CD8-positive, alpha-beta memory T cell (primary cell): ENCODE data around the gene ADAM10. TPM values are rescaled to one million over a fixed set of nuclear protein-coding genes. Genes with fewer than 3 reads are reported as not detected.

Experiments
- CTCF ChIA-PET: fragments of 350-600 bp; sonication (Branson Sonifier 250); formaldehyde crosslinking; loops from one replicate; lab custom pipeline; 2021; ENCODE audit warnings: antibody characterized with exemption; lab: Charles Lee
- POLR2A ChIA-PET: fragments of 350-600 bp; sonication (Branson Sonifier 250); formaldehyde crosslinking; loops from one replicate; lab custom pipeline; 2021; ENCODE audit warnings: antibody characterized with exemption; lab: Charles Lee
- DNase-seq, 5 donors: peaks; one replicate each; pipeline versions ENCODE4 v3.0.0 to v3.0.0-alpha.2; 2020 to 2022; ENCODE audit warnings: mixed read lengths in 1 of 5
- H3K27ac ChIP-seq: one replicate; pipeline ENCODE4 v1.7.0; 2013; ENCODE audit warnings: low read depth, mild to moderate bottlenecking, low read length, moderate library complexity
- H3K27me3 ChIP-seq: 2 replicates; pipeline ENCODE4 v1.7.0; 2013; ENCODE audit warnings: low read length, mild to moderate bottlenecking; ENCODE audit not compliant: insufficient read depth, poor library complexity, severe bottlenecking
- H3K36me3 ChIP-seq: 2 replicates; pipeline ENCODE4 v1.7.0; 2013; ENCODE audit warnings: mild to moderate bottlenecking, low read length, moderate library complexity; ENCODE audit not compliant: insufficient read depth
- H3K4me1 ChIP-seq: 2 replicates; pipeline ENCODE4 v1.7.0; 2013; ENCODE audit warnings: mild to moderate bottlenecking, low read length, moderate library complexity; ENCODE audit not compliant: insufficient read depth
- H3K4me3 ChIP-seq: 2 replicates; pipeline ENCODE4 v1.7.0; 2013; ENCODE audit warnings: mild to moderate bottlenecking, low read length
- H3K9me3 ChIP-seq: 2 replicates; pipeline ENCODE4 v1.7.0; 2013; ENCODE audit warnings: mild to moderate bottlenecking, low read length
- H3K27ac Mint-ChIP-seq, 8 donors: one replicate each; pipeline ENCODE4 v1.8.0; 2020 to 2021; ENCODE audit warnings: mixed read lengths in 8 of 8, mild to moderate bottlenecking in 6 of 8, inconsistent platforms in 3 of 8, moderate library complexity in 3 of 8
- H3K27me3 Mint-ChIP-seq, 2 donors: one replicate each; pipeline ENCODE4 v1.8.0; 2020 to 2021; ENCODE audit warnings: mixed read lengths in 2 of 2, mild to moderate bottlenecking in 1 of 2, moderate library complexity in 1 of 2
- H3K36me3 Mint-ChIP-seq, 3 donors: one replicate each; pipeline ENCODE4 v1.8.0; 2020 to 2021; ENCODE audit warnings: mixed read lengths in 3 of 3, inconsistent platforms in 1 of 3, mild to moderate bottlenecking in 1 of 3
- H3K4me1 Mint-ChIP-seq, 3 donors: one replicate each; pipeline ENCODE4 v1.8.0; 2020 to 2021; ENCODE audit warnings: mixed read lengths in 3 of 3, inconsistent platforms in 1 of 3, mild to moderate bottlenecking in 1 of 3
- H3K4me3 Mint-ChIP-seq, 7 donors: one replicate each; pipeline ENCODE4 v1.8.0; 2020 to 2021; ENCODE audit warnings: mixed read lengths in 7 of 7, mild to moderate bottlenecking in 6 of 7, moderate library complexity in 4 of 7, inconsistent platforms in 2 of 7
- H3K9me3 Mint-ChIP-seq, 5 donors: one replicate each; pipeline ENCODE4 v1.8.0; 2020 to 2022; ENCODE audit warnings: mixed read lengths in 5 of 5, mild to moderate bottlenecking in 3 of 5, moderate library complexity in 2 of 5, inconsistent platforms in 1 of 5
- polyA plus RNA-seq: library from polyadenylated mRNA; unstranded; fragments of 300-500 nt; fragmentation: Illumina TruSeq; gene quantifications from one replicate; pipeline ENCODE4 v1.2.3, GENCODE V29; 2021
- total RNA-seq, 2 experiments: library from RNA; stranded (reverse); gene quantifications; one replicate each; pipeline ENCODE4 v1.2.3, GENCODE V29; 2021

Gene ADAM10
- total RNA-seq: 10 to 100 TPM; 81.6 to 86.6 TPM
- 120 TPM for polyA plus RNA-seq

- Histone ChIP-seq H3K36me3 (no peaks in the 10 kb centered on the region), H3K9me3 (no peaks in the 10 kb centered on the region), H3K4me3 (peak within 1 kb of the TSS; percentile 84), H3K4me1 (peaks cover 33% of the 10 kb centered on the region), H3K27me3 (no peaks in the 10 kb centered on the region), H3K27ac (peak within 1 kb of the TSS; percentile 88)
- Mint-ChIP-seq H3K36me3 (peaks cover 0 to 16% (median 0%) of the 10 kb centered on the region in 3 donors), H3K9me3 (no peaks in the 10 kb centered on the region), H3K27me3 (peaks cover 0 to 4% of the 10 kb centered on the region in 2 donors), H3K4me1 (peaks cover 36 to 48% (median 47%) of the 10 kb centered on the region in 3 donors), H3K4me3 (peak within 1 kb of the TSS; percentile 95 to 100 (median 99)), H3K27ac (peak within 1 kb of the TSS; percentile 91 to 97 (median 95))
- peak; percentile 92 to 99 (median 99) for DNase-seq
- CTCF ChIA-PET: interaction anchor here (1.4 to 4.9 kb wide), 2 partner anchors 9 to 21 kb away, joined by 3 to 58 read pairs; partner anchors contain the start of gene MINDY2
- POLR2A ChIA-PET: interaction anchor here (0.6 to 5.3 kb wide), 10 partner anchors 10 to 1043 kb away, joined by 3 to 79 read pairs (median 3); partner anchors contain the start of genes MINDY2 and POLR2M
These were observed at the start of gene ADAM10 for GRCh38 chr15:58749532-58750337. ADAM10 (minus strand) TSS chr15:58749707; CDS start chr15:58749534, 173 bp downstream.

GRCh38 chr15:58797505-58797904 lies 48.0 kb upstream of the ADAM10 start:
- Histone ChIP-seq H3K27me3 (no peaks in the 10 kb centered on the region), H3K36me3 (no peaks in the 10 kb centered on the region), H3K4me1 (no peaks in the 10 kb centered on the region), H3K4me3 (no peak overlapping the region), H3K9me3 (no peaks in the 10 kb centered on the region), H3K27ac (no peak overlapping the region)
- ChIA-PET POLR2A (no interaction called here), CTCF (interaction anchor here (1.1 kb wide), 1 partner anchor 29 kb away, joined by 3 read pairs; no protein-coding TSS in a partner anchor)
- no peak overlapping the region for H3K27ac Mint-ChIP-seq
- no peak for DNase-seq
- H3K36me3 Mint-ChIP-seq: peaks cover 6 to 13% (median 11%) of the 10 kb centered on the region in 3 donors
- H3K4me1 Mint-ChIP-seq: peaks cover 28 to 50% (median 40%) of the 10 kb centered on the region in 3 donors
- H3K27me3 Mint-ChIP-seq: no peaks in the 10 kb centered on the region
- H3K9me3 Mint-ChIP-seq: no peaks in the 10 kb centered on the region
- H3K4me3 Mint-ChIP-seq: no peak overlapping the region

GRCh38 chr15:58795825-58796224 lies 46.3 kb upstream of the ADAM10 start:
- no peak overlapping the region for H3K4me3 ChIP-seq
- no peaks in the 10 kb centered on the region for H3K9me3 ChIP-seq
- no peaks in the 10 kb centered on the region for H3K27me3 Mint-ChIP-seq
- H3K36me3 Mint-ChIP-seq: peaks cover 9 to 11% (median 11%) of the 10 kb centered on the region in 3 donors
- ChIA-PET CTCF (interaction anchor here (1.4 kb wide), 1 partner anchor 25 kb away, joined by 3 read pairs; the partner anchor contains the start of gene MINDY2), POLR2A (interaction anchor here (0.5 kb wide), 1 partner anchor 122 kb away, joined by 3 read pairs; no protein-coding TSS in a partner anchor)
- no peaks in the 10 kb centered on the region for H3K36me3 ChIP-seq
- peaks cover 28 to 50% (median 40%) of the 10 kb centered on the region in 3 donors for H3K4me1 Mint-ChIP-seq
- no peaks in the 10 kb centered on the region for H3K4me1 ChIP-seq
- H3K9me3 Mint-ChIP-seq: no peaks in the 10 kb centered on the region
- no peak overlapping the region for H3K4me3 Mint-ChIP-seq
- H3K27ac ChIP-seq: no peak overlapping the region
- H3K27me3 ChIP-seq: no peaks in the 10 kb centered on the region
- peak overlapping the region in 1 of 8 donors; percentile 37 for H3K27ac Mint-ChIP-seq
- DNase-seq: no peak

- H3K4me3 Mint-ChIP-seq: no peak overlapping the region
- no peak for DNase-seq
- ChIA-PET CTCF (no interaction called here), POLR2A (no interaction called here)
- H3K27me3 Mint-ChIP-seq: no peaks in the 10 kb centered on the region
- H3K9me3 ChIP-seq: no peaks in the 10 kb centered on the region
- peak overlapping the region in 3 of 8 donors; percentile 37 to 48 (median 43) for H3K27ac Mint-ChIP-seq
- H3K27ac ChIP-seq: no peak overlapping the region
- H3K4me3 ChIP-seq: no peak overlapping the region
- H3K9me3 Mint-ChIP-seq: no peaks in the 10 kb centered on the region
- H3K4me1 ChIP-seq: no peaks in the 10 kb centered on the region
- H3K27me3 ChIP-seq: no peaks in the 10 kb centered on the region
- peaks cover 15 to 17% (median 16%) of the 10 kb centered on the region in 3 donors for H3K36me3 Mint-ChIP-seq
- peaks cover 18 to 41% (median 27%) of the 10 kb centered on the region in 3 donors for H3K4me1 Mint-ChIP-seq
- no peaks in the 10 kb centered on the region for H3K36me3 ChIP-seq
These were observed 44.4 kb upstream of the ADAM10 start for GRCh38 chr15:58793862-58794261.

- no peaks in the 10 kb centered on the region for H3K27me3 Mint-ChIP-seq
- H3K36me3 ChIP-seq: no peaks in the 10 kb centered on the region
- no peaks in the 10 kb centered on the region for H3K4me1 ChIP-seq
- no peak overlapping the region for H3K4me3 Mint-ChIP-seq
- H3K27ac Mint-ChIP-seq: no peak overlapping the region
- H3K9me3 Mint-ChIP-seq: no peaks in the 10 kb centered on the region
- peaks cover 5 to 30% (median 18%) of the 10 kb centered on the region in 3 donors for H3K36me3 Mint-ChIP-seq
- no peaks in the 10 kb centered on the region for H3K9me3 ChIP-seq
- peaks cover 0 to 18% (median 3%) of the 10 kb centered on the region in 3 donors for H3K4me1 Mint-ChIP-seq
- no peak overlapping the region for H3K27ac ChIP-seq
- H3K27me3 ChIP-seq: no peaks in the 10 kb centered on the region
- POLR2A ChIA-PET: no interaction called here
- H3K4me3 ChIP-seq: no peak overlapping the region
- CTCF ChIA-PET: no interaction called here
- no peak for DNase-seq
These were observed 38.7 kb upstream of the ADAM10 start for GRCh38 chr15:58788056-58788710.

- H3K4me3 Mint-ChIP-seq: no peak overlapping the region
- no peaks in the 10 kb centered on the region for H3K27me3 Mint-ChIP-seq
- POLR2A ChIA-PET: no interaction called here
- CTCF ChIA-PET: no interaction called here
- Histone ChIP-seq H3K36me3 (no peaks in the 10 kb centered on the region), H3K27me3 (no peaks in the 10 kb centered on the region), H3K4me3 (no peak overlapping the region), H3K4me1 (no peaks in the 10 kb centered on the region), H3K27ac (no peak overlapping the region), H3K9me3 (no peaks in the 10 kb centered on the region)
- peaks cover 1 to 27% (median 9%) of the 10 kb centered on the region in 3 donors for H3K36me3 Mint-ChIP-seq
- H3K4me1 Mint-ChIP-seq: peaks cover 0 to 22% (median 15%) of the 10 kb centered on the region in 3 donors
- DNase-seq: no peak
- H3K9me3 Mint-ChIP-seq: no peaks in the 10 kb centered on the region
- no peak overlapping the region for H3K27ac Mint-ChIP-seq
These were observed 35.8 kb upstream of the ADAM10 start for GRCh38 chr15:58785355-58785754.

- CTCF ChIA-PET: interaction anchor here (2.1 kb wide), 1 partner anchor 9 kb away, joined by 9 read pairs; the partner anchor contains the start of gene MINDY2
- no peak for DNase-seq
- Mint-ChIP-seq H3K36me3 (peaks cover 0 to 24% (median 2%) of the 10 kb centered on the region in 3 donors), H3K9me3 (no peaks in the 10 kb centered on the region), H3K4me1 (peaks cover 11 to 37% (median 30%) of the 10 kb centered on the region in 3 donors), H3K4me3 (no peak overlapping the region), H3K27ac (peak overlapping the region in 1 of 8 donors; percentile 13), H3K27me3 (no peaks in the 10 kb centered on the region)
- Histone ChIP-seq H3K27me3 (no peaks in the 10 kb centered on the region), H3K4me3 (no peak overlapping the region), H3K36me3 (no peaks in the 10 kb centered on the region), H3K27ac (no peak overlapping the region), H3K9me3 (no peaks in the 10 kb centered on the region), H3K4me1 (peaks cover 15% of the 10 kb centered on the region)
- POLR2A ChIA-PET: no interaction called here
These were observed 30.0 kb upstream of the ADAM10 start for GRCh38 chr15:58779554-58779953.
